GM23248 (cell line): Measurements from ENCODE around the gene DROSHA. TPM values are rescaled to one million over a fixed set of nuclear protein-coding genes. Genes with fewer than 3 reads are reported as not detected.

Experiments
- DNase-seq: peaks from one replicate; pipeline ENCODE4 v3.0.0-alpha.2; 2015
- H2AFZ ChIP-seq: fragments of 200-600 bp; sonication (generic); 2 replicates; pipeline ENCODE4 v1.6.1; 2016; ENCODE audit warnings: antibody characterized with exemption
- H3F3A ChIP-seq: fragments of 200-600 bp; sonication (generic); 2 replicates; pipeline ENCODE4 v1.6.1; 2016; ENCODE audit warnings: mild to moderate bottlenecking, antibody characterized with exemption, mixed run types; ENCODE audit not compliant: insufficient read depth
- H3K27ac ChIP-seq: fragments of 200-600 bp; sonication (generic); 2 replicates; pipeline ENCODE4 v1.5.1; 2016; ENCODE audit warnings: mild to moderate bottlenecking
- H3K27me3 ChIP-seq: fragments of 200-600 bp; sonication (generic); replicated peaks from 2 replicates; pipeline ENCODE4 v1.6.1; 2016; ENCODE audit warnings: mild to moderate bottlenecking; ENCODE audit not compliant: insufficient read depth
- H3K36me3 ChIP-seq: fragments of 200-600 bp; sonication (generic); 2 replicates; pipeline ENCODE4 v1.6.1; 2016; ENCODE audit warnings: low read depth, mild to moderate bottlenecking
- H3K4me1 ChIP-seq: fragments of 200-600 bp; sonication (generic); 2 replicates; pipeline ENCODE4 v1.6.1; 2016; ENCODE audit warnings: mild to moderate bottlenecking; ENCODE audit not compliant: insufficient read depth
- H3K4me2 ChIP-seq: fragments of 200-600 bp; sonication (generic); one replicate; pipeline ENCODE4 v1.6.1; 2016; ENCODE audit warnings: mild to moderate bottlenecking; ENCODE audit not compliant: unreplicated experiment
- H3K4me3 ChIP-seq: fragments of 200-600 bp; sonication (generic); 2 replicates; pipeline ENCODE4 v1.5.1; 2016; ENCODE audit warnings: mild to moderate bottlenecking
- H3K79me2 ChIP-seq: fragments of 200-600 bp; sonication (generic); 2 replicates; pipeline ENCODE4 v1.6.1; 2016; ENCODE audit warnings: mild to moderate bottlenecking; ENCODE audit not compliant: insufficient read depth
- H3K9ac ChIP-seq: fragments of 200-600 bp; sonication (generic); 2 replicates; pipeline ENCODE4 v1.6.1; 2016; ENCODE audit warnings: mild to moderate bottlenecking
- H3K9me2 ChIP-seq: fragments of 200-600 bp; sonication (generic); 2 replicates; pipeline ENCODE4 v1.6.1; 2016; ENCODE audit warnings: mixed run types, mild to moderate bottlenecking, moderate library complexity; ENCODE audit not compliant: insufficient read depth
- H3K9me3 ChIP-seq: fragments of 200-600 bp; sonication (generic); one replicate; pipeline ENCODE4 v1.6.1; 2017; ENCODE audit warnings: low read depth
- H4K20me1 ChIP-seq: fragments of 200-600 bp; sonication (generic); 2 replicates; pipeline ENCODE4 v1.6.0; 2016; ENCODE audit not compliant: insufficient read depth
- EZH2 ChIP-seq: fragments of 200-600 bp; sonication (generic); IDR thresholded peaks from 2 replicates; pipeline ENCODE4 v1.6.1; 2018; ENCODE audit warnings: antibody characterized with exemption, mild to moderate bottlenecking; ENCODE audit not compliant: insufficient read depth, poor library complexity, severe bottlenecking
- EZH2phosphoT487 ChIP-seq: fragments of 200-600 bp; sonication (generic); IDR thresholded peaks from 2 replicates; pipeline ENCODE4 v1.6.1; 2018; ENCODE audit warnings: antibody characterized with exemption, moderate library complexity, mild to moderate bottlenecking, low read depth; ENCODE audit not compliant: insufficient read depth
- WGBS, 2 experiments: methylation state at CpG; one replicate each; pipeline ENCODE4 v1.1.6; 2015 to 2017; ENCODE audit warnings: low lambda C conversion rate in 2 of 2, low coverage in 1 of 2; ENCODE audit errors: missing lambda C conversion rate in 2 of 2; 5-methylcytosine and 5-hydroxymethylcytosine counted together
- in situ Hi-C: fragments of 300-500 bp; cut with MboI; formaldehyde crosslinking; loops from 2 replicates; pipeline ENCODE4 v1.15.0; 2020
- polyA plus RNA-seq: library from polyadenylated mRNA; unstranded; fragments of >200 nt; fragmentation: Nextera tagmentation; extraction: Ambion mirVana; gene quantifications from 2 replicates; pipeline ENCODE4 v1.2.1, GENCODE V29; 2016
- total RNA-seq: library from RNA; depleted of rRNA; stranded (reverse); fragments of >200 nt; shearing (Covaris generic); gene quantifications from 2 replicates; pipeline ENCODE4 v1.2.3, GENCODE V29; 2014

Gene DROSHA
- total and polyA plus RNA-seq, 2 experiments from 2014 or later: 26.0 to 28.7 TPM

GRCh38 chr5:31455172-31455571 is 76.7 kb downstream of the DROSHA start:
- Histone ChIP-seq H3K9me3 (peaks cover 5% of the 10 kb centered on the region), H3K27me3 (no peaks in the 10 kb centered on the region), H3F3A (no peaks in the 10 kb centered on the region), H3K4me2 (no peak overlapping the region), H3K36me3 (peaks cover 37% of the 10 kb centered on the region), H4K20me1 (no peaks in the 10 kb centered on the region), H3K4me3 (no peak overlapping the region), H3K9ac (no peak overlapping the region), H3K79me2 (no peaks in the 10 kb centered on the region), H2AFZ (no peak overlapping the region), H3K9me2 (no peaks in the 10 kb centered on the region), H3K27ac (no peak overlapping the region), H3K4me1 (no peaks in the 10 kb centered on the region)
- no peak for DNase-seq
- TF ChIP-seq EZH2 (no peak), EZH2phosphoT487 (no peak)
- in situ Hi-C loops: no loop called here
- 94 to 100% methylated on average over 2 of the region's 2 CpGs for WGBS, 2 experiments

GRCh38 chr5:31453522-31453921 is 78.4 kb downstream of the DROSHA start:
- no peak for DNase-seq
- TF ChIP-seq EZH2phosphoT487 (no peak), EZH2 (no peak)
- Histone ChIP-seq H3K4me3 (no peak overlapping the region), H4K20me1 (no peaks in the 10 kb centered on the region), H3K4me2 (no peak overlapping the region), H3F3A (0 out of 2 replicates have a peak, but pooled peaks cover 13% of the 10 kb centered on the region), H3K9ac (no peak overlapping the region), H3K79me2 (no peaks in the 10 kb centered on the region), H3K9me2 (no peaks in the 10 kb centered on the region), H2AFZ (no peak overlapping the region), H3K27ac (no peak overlapping the region), H3K27me3 (no peaks in the 10 kb centered on the region), H3K4me1 (peaks cover 11% of the 10 kb centered on the region), H3K9me3 (peaks cover 5% of the 10 kb centered on the region), H3K36me3 (peaks cover 52% of the 10 kb centered on the region)
- 78 to 80% methylated on average over 2 of the region's 2 CpGs for WGBS, 2 experiments
- in situ Hi-C loops: no loop called here

- H3K9ac ChIP-seq: no peak overlapping the region
- H3K9me2 ChIP-seq: no peaks in the 10 kb centered on the region
- TF ChIP-seq EZH2: no peak
- no peak for TF ChIP-seq EZH2phosphoT487
- DNase-seq: peak; percentile 30
- peaks cover 49% of the 10 kb centered on the region for H3K36me3 ChIP-seq
- no peak overlapping the region for H3K27ac ChIP-seq
- H3F3A ChIP-seq: 0 out of 2 replicates have a peak, but pooled peaks cover 13% of the 10 kb centered on the region
- no peak overlapping the region for H2AFZ ChIP-seq
- H3K4me1 ChIP-seq: peaks cover 11% of the 10 kb centered on the region
- 59 to 68% methylated on average over 1 of the region's 1 CpG for WGBS, 2 experiments
- H3K4me2 ChIP-seq: no peak overlapping the region
- no peaks in the 10 kb centered on the region for H4K20me1 ChIP-seq
- no peaks in the 10 kb centered on the region for H3K79me2 ChIP-seq
- H3K9me3 ChIP-seq: peaks cover 5% of the 10 kb centered on the region
- H3K4me3 ChIP-seq: no peak overlapping the region
- no peaks in the 10 kb centered on the region for H3K27me3 ChIP-seq
- in situ Hi-C loops: no loop called here
Measured at GRCh38 chr5:31452314-31452713, 79.6 kb downstream of the DROSHA start.

- Histone ChIP-seq H3K4me2 (no peak overlapping the region), H3K4me3 (no peak overlapping the region), H3K36me3 (peaks cover 46% of the 10 kb centered on the region), H2AFZ (no peak overlapping the region), H3F3A (0 out of 2 replicates have a peak, but pooled peaks cover 13% of the 10 kb centered on the region), H4K20me1 (no peaks in the 10 kb centered on the region), H3K9me2 (no peaks in the 10 kb centered on the region), H3K27ac (no peak overlapping the region), H3K27me3 (no peaks in the 10 kb centered on the region), H3K79me2 (0 out of 2 replicates have a peak, but pooled peaks cover 1% of the 10 kb centered on the region), H3K4me1 (peaks cover 11% of the 10 kb centered on the region), H3K9ac (no peak overlapping the region), H3K9me3 (peaks cover under 1% of the 10 kb centered on the region)
- DNase-seq: no peak
- TF ChIP-seq EZH2 (no peak), EZH2phosphoT487 (no peak)
- 91 to 100% methylated on average over 1 of the region's 1 CpG for WGBS, 2 experiments
- in situ Hi-C loops: no loop called here
Measured at GRCh38 chr5:31449962-31450361, 81.9 kb downstream of the DROSHA start.
